HT1080 (cell line): ENCODE measurements around the gene SLC2A11. TPM values are rescaled to one million over a fixed set of nuclear protein-coding genes. Genes with fewer than 3 reads are reported as not detected.

Experiments used
- DNase-seq: peaks from one replicate; pipeline ENCODE4 v3.0.0-alpha.2; 2015; ENCODE audit warnings: low read depth
- total RNA-seq: library from RNA; depleted of rRNA; stranded (reverse); fragments of >200 nt; shearing (Covaris generic); gene quantifications from 2 replicates; pipeline ENCODE4 v1.2.3, GENCODE V29; 2014

SLC2A11 gene
- total RNA-seq, 1 experiment from 2014 or later = 1.4 TPM

GRCh38 chr22:23831781-23832180 is 25.9 kb upstream of the SLC2A11 start:
- no peak for DNase-seq

GRCh38 chr22:23832226-23833016 is 25.3 kb upstream of the SLC2A11 start:
- DNase-seq = no peak

DNA sequence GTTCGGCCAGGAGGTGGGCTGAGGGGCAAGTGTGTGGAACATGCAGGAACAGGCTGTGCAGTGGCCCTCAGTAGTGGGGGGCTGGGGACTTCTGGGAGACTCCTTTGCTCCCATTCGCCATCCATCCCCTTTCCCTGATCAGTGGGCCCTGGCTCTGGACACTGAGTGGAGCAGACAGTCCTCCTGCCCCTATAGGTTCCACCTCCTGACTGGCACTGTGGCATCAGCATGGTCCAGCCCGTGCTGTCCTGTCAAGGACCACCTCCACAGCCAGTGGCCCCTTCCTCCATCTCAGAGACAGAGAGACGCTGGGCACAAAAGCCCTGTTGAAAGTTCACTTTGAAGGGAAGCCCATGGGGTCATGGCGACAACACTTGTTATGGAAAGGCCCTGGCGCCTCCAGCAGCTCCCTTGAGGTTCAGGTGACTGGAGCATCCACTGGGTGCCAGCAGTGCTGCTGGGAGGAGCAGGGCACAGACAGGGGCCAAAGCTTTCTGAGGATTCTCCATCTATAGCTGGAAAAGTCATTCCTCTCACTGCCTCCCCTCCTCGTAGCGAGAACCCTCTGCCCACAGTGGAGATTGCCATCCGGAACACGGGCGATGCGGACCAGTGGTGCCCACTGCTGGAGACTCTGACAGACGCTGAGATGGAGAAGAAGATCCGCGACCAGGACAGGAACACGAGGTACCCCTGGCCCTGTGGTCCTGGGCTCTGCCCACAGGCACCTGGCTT is 24.5 kb upstream of the SLC2A11 start:
- DNase-seq = no peak

- DNase-seq = no peak
Measured at GRCh38 chr22:23833911-23834317, 23.8 kb upstream of the SLC2A11 start.

- DNase-seq = no peak
Measured at GRCh38 chr22:23834406-23834792, 23.3 kb upstream of the SLC2A11 start.

- DNase-seq = no peak
Measured at GRCh38 chr22:23834793-23835483, 22.7 kb upstream of the SLC2A11 start.

DNA sequence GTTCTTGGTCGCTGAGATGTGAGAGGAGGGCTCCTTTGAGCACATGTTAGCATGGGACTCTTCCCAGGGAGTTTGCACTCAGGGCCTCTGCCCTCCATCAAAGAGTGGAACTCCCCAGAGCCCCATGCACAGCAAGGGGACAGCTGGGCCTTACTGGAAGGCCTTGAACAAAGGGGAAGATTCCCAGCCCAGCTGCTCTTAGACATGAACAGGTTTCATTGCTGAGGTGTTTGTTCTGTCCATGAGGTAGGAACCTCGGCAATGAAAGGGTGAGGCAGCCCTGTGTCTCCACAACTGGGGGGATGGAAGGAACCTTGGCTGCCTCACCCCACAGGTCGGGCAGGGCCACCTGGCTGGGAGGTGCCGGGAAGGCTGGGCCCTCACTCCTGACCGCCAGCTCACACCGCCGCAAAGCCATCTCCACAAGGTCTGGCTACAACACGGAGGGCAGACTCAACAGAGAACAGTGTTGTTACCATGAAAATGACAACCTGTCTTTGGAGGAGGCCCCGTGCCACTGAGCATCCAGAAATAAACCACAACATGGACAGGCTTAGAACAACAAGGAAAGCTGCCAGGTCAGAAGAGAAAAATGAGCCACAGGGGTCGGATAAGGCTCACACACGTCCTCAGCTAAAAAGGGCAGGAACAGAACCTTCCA is 22.1 kb upstream of the SLC2A11 start:
- DNase-seq = no peak

GRCh38 chr22:23836281-23836680 is 21.4 kb upstream of the SLC2A11 start:
- DNase-seq = no peak

- no peak for DNase-seq
Measured at GRCh38 chr22:23836692-23837495, 20.8 kb upstream of the SLC2A11 start.

DNA sequence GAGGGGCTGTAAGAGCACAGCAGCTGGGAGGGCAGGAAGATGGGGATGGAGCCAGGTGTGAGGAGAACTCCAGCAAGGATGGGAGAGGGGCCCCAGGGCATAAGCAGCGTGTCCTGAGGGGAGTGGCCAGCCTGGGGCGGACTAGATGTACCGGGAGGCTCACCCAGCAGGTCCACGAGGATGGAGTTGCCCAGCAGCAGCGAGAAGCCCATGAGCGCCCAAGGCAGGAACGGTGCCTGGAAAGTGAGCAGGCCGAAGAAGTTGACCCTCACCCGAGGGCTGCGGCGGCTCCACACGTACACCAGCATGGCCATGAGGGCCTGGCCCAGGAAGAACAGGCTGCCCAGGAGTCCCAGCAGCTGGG is 20.2 kb upstream of the SLC2A11 start:
- no peak for DNase-seq

DNA sequence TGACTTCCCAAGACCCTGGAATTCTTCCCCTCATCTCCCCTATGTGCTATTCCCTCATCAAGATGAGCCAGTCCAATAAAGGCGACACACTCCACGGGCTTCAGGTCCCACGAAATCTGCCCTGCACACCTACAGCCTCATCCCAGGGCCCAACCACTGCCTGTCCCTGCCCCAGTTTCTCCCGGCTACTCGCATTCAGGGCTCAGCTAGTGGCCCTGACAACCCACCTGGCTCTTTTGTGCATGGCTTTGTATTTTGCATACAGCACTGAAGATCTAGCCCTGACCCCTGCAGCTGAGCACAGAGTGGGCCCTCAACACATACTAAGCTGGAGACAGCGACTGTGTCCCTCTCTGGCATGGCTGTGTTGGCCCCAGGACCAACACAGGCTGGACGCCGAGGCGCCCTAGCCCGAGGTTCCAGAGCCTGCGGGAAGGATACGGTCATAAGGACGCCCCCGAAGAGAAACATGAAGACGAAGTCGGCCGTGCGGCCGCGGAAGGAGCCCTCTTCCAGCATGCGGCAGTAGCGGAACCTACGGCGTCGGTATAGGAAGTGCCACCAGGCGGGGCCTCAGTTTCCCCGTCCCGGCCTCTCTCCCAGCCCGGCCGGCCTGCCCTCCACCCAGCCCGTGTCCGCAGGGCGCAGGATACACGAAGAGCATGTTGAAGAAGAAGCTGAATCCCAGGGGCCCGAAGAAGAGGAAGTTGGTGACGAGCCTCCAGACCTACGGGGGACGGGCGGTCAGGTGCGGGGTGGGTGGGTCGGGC is 19.6 kb upstream of the SLC2A11 start:
- DNase-seq = no peak

DNA sequence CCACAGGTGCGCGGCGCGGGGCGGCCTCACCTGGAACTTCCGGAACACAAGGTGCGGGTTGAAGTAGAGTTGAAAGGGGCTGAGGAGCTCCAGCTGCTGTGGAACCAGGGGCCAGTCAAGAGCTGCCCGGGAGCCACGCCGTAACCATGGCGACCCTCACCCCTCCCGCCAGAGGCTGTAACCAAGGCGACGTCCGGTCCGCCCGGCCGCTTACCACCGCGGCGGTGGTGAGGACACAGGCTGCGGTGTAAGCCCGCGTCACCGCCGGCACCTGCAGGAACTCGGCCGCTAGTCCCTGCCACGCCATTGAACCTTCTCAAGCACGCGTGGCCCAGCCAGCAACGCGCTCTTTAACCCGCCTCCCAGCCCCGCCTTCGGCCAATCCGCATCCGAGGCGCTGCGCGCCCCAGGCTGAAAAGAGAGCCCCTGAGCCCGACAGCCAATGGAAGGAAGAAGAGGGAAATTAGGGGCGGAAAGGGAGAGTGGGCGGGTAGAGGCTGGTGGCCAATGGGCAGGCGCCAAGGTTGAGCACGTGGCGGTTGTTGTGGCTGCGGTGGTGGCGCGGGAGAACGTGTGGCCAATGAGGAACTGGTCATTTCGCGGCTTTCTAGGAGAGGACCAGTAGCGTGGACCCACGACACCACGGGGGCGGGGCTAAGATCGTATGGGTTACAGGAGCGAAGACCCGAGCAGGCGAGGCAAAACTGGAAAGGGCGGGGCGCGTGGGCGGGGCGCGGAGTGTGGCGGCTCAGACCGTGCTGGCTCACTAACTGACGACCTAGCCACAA is 18.8 kb upstream of the SLC2A11 start, which contains the start of gene DERL3:
TSS of gene DERL3 (minus strand) at position 326 of the 788 bp plus-strand sequence. CDS start at position 307, 19 bp downstream.
- no peak for DNase-seq

DNA sequence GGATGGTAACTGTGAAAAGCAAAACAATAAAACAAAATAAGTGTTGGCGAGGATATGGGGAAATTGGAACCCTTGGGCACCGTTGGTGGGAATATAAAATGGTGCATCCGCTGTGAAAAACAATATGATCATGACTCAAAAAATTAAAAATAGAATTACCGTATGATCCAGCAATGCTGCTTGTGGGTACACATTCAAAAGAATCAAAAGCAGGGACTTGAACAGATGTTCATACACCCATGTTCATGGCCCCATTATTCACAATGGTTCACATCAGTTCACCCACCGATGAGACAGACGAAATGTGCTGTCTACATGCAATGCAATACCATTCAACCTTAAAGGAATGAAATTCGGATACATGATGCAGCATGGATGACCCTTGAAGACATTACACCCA is 17.6 kb upstream of the SLC2A11 start:
- peak; percentile 10 for DNase-seq

DNA sequence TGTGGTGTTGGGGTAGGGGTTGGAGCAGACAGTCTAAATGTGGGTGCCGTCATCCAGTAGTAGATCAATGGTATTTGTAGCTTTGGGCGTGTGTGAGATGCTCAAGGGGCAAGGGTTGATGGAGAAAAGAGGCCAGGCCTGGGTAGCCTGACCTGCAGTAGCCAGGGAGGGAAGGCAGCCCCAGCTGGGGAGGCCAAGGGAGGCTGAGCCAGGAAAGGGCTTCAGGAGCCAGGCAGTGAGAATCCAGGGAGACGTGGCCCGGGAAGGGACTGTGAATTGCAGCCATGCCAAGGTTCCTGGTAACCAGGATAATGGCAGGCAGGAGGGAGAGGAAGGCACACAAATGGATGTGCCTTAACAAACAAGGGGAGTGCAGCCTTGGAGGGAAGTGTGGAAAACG is 16.4 kb upstream of the SLC2A11 start:
- DNase-seq = no peak

DNA sequence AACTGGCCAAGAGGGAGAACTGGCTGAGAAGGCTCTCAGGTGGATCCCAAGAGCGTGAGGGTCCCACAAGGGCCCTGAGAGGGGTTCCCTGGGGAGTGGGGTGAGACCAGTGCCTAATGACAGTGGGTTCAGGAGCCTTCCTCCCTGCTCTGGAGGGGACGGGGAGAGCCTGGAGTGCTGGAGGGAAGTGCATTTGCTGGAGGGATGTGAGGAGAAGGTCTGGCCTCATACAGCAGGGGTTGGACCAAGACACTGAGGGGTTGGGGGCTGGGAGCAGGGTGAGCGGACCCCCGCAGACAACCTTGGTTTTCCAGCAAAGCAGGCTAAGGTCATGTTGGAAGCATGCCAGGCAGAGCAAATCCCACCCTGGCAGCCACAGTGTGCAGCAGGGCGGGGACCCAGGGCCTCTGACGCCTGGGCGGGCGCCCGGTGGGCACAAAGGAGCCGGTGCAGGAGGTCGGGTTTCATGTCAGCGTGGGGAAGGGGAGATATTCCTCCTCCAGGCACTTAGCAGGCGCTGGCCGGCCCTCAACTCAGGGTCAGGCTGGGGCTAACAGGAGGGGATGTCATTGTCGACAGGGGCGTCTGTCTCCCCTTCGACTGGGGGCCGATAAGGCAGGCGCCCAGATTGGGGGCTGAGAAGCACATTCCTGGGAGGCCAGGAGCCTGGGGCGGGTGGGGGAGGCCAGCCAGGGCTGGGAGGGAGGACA is 15.8 kb upstream of the SLC2A11 start:
- no peak for DNase-seq

GRCh38 chr22:23842599-23842998 is 15.1 kb upstream of the SLC2A11 start:
- DNase-seq = no peak

DNA sequence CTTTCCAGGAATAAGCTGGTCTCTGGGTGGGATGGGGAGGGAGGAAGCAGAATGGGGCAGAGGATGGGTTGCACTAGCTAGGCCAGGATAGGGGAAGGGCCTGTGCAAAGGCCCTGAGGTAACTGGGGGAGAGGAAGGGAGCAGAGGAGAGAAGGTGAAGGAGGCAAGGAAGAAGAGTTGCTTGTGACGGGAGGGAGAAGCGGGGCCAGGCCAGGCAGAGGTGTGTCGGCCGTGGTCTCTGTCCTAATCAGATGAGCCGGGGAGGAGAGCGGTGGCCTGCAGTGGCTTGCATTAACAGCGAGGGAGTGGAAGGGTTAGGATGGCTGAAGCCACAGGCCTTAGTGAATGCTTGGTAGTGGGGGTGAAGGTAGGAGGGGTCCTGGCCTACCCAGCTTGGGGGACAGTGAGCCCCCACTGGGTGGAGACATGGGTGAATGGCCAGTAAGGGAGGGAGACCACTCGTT is 12.9 kb upstream of the SLC2A11 start:
- DNase-seq = no peak
